Neural cell (in vitro differentiated cells): Measurements from ENCODE around the gene MYPOP. TPM values are rescaled to one million over a fixed set of nuclear protein-coding genes. Genes with fewer than 3 reads are reported as not detected.

Experiments used
- H2AFZ ChIP-seq: fragments of 200-600, 300-800 bp; sonication (generic), shearing (Covaris generic); 2 replicates; pipeline ENCODE4 v1.6.0; 2014; ENCODE audit warnings: low read depth, mild to moderate bottlenecking, antibody characterized with exemption, low read length, moderate library complexity
- H3F3A ChIP-seq: fragments of 200-600 bp; shearing (Covaris generic); 2 replicates; pipeline ENCODE4 v1.6.1; 2016; ENCODE audit warnings: mild to moderate bottlenecking, moderate library complexity, mixed read lengths, antibody characterized with exemption, low read length; ENCODE audit not compliant: insufficient read depth, poor library complexity, severe bottlenecking
- H3K27ac ChIP-seq: fragments of 200-600, 300-800 bp; sonication (generic), shearing (Covaris generic); 2 replicates; pipeline ENCODE4 v1.5.1; 2014; ENCODE audit warnings: mild to moderate bottlenecking, low read length, moderate library complexity
- H3K27me3 ChIP-seq: fragments of 300-800, 200-600 bp; sonication (generic), shearing (Covaris generic); 2 replicates; pipeline ENCODE4 v1.6.0; 2014; ENCODE audit warnings: mild to moderate bottlenecking, low read depth, low read length, moderate library complexity; ENCODE audit not compliant: insufficient read depth
- H3K36me3 ChIP-seq: fragments of 300-800, 200-600 bp; sonication (generic), shearing (Covaris generic); 2 replicates; pipeline ENCODE4 v1.5.1; 2014; ENCODE audit warnings: mild to moderate bottlenecking, antibody characterized with exemption, low read length, moderate library complexity; ENCODE audit not compliant: insufficient read depth
- H3K4me2 ChIP-seq: fragments of 300-800, 200-600 bp; sonication (generic), shearing (Covaris generic); 2 replicates; pipeline ENCODE4 v1.6.0; 2014; ENCODE audit warnings: mild to moderate bottlenecking, low read length
- H3K4me3 ChIP-seq: fragments of 300-800, 200-600 bp; sonication (generic), shearing (Covaris generic); 2 replicates; pipeline ENCODE4 v1.5.1; 2014; ENCODE audit warnings: mild to moderate bottlenecking, low read length, moderate library complexity
- H3K79me2 ChIP-seq: fragments of 200-600 bp; shearing (Covaris generic); replicated peaks from 2 replicates; pipeline ENCODE4 v1.6.0; 2014; ENCODE audit warnings: mild to moderate bottlenecking, low read length, moderate library complexity; ENCODE audit not compliant: insufficient read depth
- H3K9ac ChIP-seq: fragments of 300-800, 200-600 bp; sonication (generic), shearing (Covaris generic); 2 replicates; pipeline ENCODE4 v1.6.1; 2016; ENCODE audit warnings: mild to moderate bottlenecking, low read length, mixed read lengths
- H3K9me2 ChIP-seq: fragments of 200-600 bp; shearing (Covaris generic); 2 replicates; pipeline ENCODE4 v1.6.1; 2016; ENCODE audit warnings: mild to moderate bottlenecking, low read length, mixed read lengths; ENCODE audit not compliant: insufficient read depth
- H3K9me3 ChIP-seq: fragments of 200-600, 300-800 bp; sonication (generic), shearing (Covaris generic); 2 replicates; pipeline ENCODE4 v1.6.1; 2016; ENCODE audit warnings: mild to moderate bottlenecking, mixed run types, low read length, moderate library complexity, mixed read lengths
- H4K20me1 ChIP-seq: fragments of 200-600 bp; shearing (Covaris generic); 2 replicates; pipeline ENCODE4 v1.6.1; 2016; ENCODE audit warnings: mild to moderate bottlenecking, mixed run types; ENCODE audit not compliant: insufficient read depth
- CTCF ChIP-seq: fragments of 450-650 bp; IDR thresholded peaks from 2 replicates; pipeline ENCODE4 v1.5.1; 2014; ENCODE audit warnings: antibody characterized with exemption, mild to moderate bottlenecking, moderate library complexity; ENCODE audit not compliant: poor library complexity, severe bottlenecking
- EP300 ChIP-seq: fragments of 450-650 bp; conservative IDR thresholded peaks from 2 replicates; pipeline ENCODE4 v1.6.1; 2014; ENCODE audit warnings: antibody characterized with exemption, mild to moderate bottlenecking, moderate library complexity; ENCODE audit not compliant: poor library complexity, severe bottlenecking
- EZH2 ChIP-seq: fragments of 200-600, 300-800 bp; shearing (Covaris generic), sonication (generic); IDR thresholded peaks from 2 replicates; pipeline ENCODE4 v1.6.1; 2014; ENCODE audit warnings: antibody characterized with exemption, low read length, borderline replicate concordance, mild to moderate bottlenecking; ENCODE audit not compliant: insufficient read depth, poor library complexity, severe bottlenecking
- MXI1 ChIP-seq: fragments of 450-650 bp; conservative IDR thresholded peaks from 2 replicates; pipeline ENCODE4 v1.6.1; 2014; ENCODE audit warnings: antibody characterized with exemption, mild to moderate bottlenecking; ENCODE audit not compliant: poor library complexity, severe bottlenecking
- POLR2AphosphoS5 ChIP-seq: IDR thresholded peaks from 2 replicates; pipeline ENCODE4 v1.6.1; 2012
- RAD21 ChIP-seq: fragments of 450-650 bp; conservative IDR thresholded peaks from 2 replicates; pipeline ENCODE4 v1.6.1; 2014; ENCODE audit warnings: antibody characterized with exemption, mild to moderate bottlenecking, moderate library complexity
- REST ChIP-seq: IDR thresholded peaks from 2 replicates; pipeline ENCODE4 v1.6.1; 2012; ENCODE audit warnings: borderline replicate concordance
- SMC3 ChIP-seq: fragments of 450-650 bp; conservative IDR thresholded peaks from 2 replicates; pipeline ENCODE4 v1.6.1; 2014; ENCODE audit warnings: antibody characterized with exemption, mild to moderate bottlenecking, moderate library complexity; ENCODE audit not compliant: poor library complexity
- TAF1 ChIP-seq: IDR thresholded peaks from 2 replicates; pipeline ENCODE4 v1.6.1; 2012; ENCODE audit warnings: low read depth
- polyA plus RNA-seq: library from polyadenylated mRNA; depleted of rRNA; stranded (reverse); fragments of >200 nt; gene quantifications from 2 replicates; pipeline ENCODE4 v1.2.3, GENCODE V29; 2014

The MYPOP gene
- polyA plus RNA-seq, 1 donor from 2014 or later, result 0.90 TPM

DNA sequence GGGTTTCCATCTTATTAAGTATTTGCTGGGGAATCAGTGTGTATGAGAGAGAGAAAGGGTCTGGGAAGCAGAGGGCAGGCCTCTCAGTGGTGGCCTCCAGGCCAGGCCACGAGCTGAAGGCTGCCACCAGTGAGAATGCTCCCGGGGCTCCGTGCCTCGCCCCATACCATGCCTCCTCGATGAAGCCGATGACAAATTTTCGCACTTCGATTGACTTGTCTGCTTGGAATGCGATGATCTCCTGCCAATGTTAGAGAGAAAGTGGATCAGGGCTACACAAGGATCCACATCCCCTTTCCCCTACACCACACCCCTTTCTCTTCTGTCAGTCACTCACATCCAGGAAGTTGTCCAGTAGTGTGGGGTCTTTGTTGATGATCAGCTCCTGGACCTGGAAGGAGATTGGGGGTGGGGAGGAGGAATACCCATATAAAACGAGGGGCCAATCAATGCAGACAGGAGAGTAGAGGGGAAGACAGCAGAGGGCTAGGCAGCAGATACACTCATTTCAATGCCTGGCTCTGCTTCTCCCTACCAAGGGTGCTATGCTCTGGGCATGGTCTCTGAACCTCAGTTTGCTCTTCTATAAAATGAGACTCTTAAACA is 50.2 kb downstream of the MYPOP start:
- Histone ChIP-seq H3K79me2 (no peaks in the 10 kb centered on the region), H3K4me2 (no peak overlapping the region), H3F3A (no peaks in the 10 kb centered on the region), H3K9me3 (no peaks in the 10 kb centered on the region), H3K27ac (no peak overlapping the region), H2AFZ (no peak overlapping the region), H3K9ac (no peak overlapping the region), H4K20me1 (no peaks in the 10 kb centered on the region), H3K36me3 (peaks cover 6% of the 10 kb centered on the region), H3K9me2 (no peaks in the 10 kb centered on the region), H3K27me3 (no peaks in the 10 kb centered on the region), H3K4me3 (no peak overlapping the region)
- TF ChIP-seq RAD21, result no peak
- TF ChIP-seq MXI1, result no peak
- no peak for TF ChIP-seq POLR2AphosphoS5
- TF ChIP-seq CTCF, result no peak
- TF ChIP-seq EZH2, result no peak

DNA sequence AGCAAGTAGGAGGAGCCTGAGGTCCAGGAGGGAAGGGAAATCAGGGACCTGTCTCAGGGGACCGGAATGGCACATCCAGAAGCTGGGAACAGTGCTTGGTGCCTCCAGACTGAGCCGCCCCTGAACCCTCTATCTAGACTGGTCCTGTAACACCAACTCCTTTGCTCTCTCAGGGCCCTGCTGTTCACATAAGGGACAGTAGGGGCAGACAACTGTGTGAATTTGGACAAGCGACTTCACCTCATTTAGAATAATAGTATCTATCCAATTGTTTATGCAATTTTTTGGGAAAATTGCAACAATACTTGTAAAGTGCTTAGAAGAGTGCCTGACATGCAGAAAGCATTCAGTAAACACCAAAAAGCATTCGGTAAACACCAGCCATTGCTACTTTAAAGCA is 53.5 kb downstream of the MYPOP start:
- TF ChIP-seq EP300, result no peak
- TF ChIP-seq RAD21, result no peak
- TF ChIP-seq SMC3, result no peak
- TF ChIP-seq EZH2, result no peak
- TF ChIP-seq POLR2AphosphoS5, result no peak
- H3K9me3 ChIP-seq, result no peaks in the 10 kb centered on the region
- no peak overlapping the region for H3K9ac ChIP-seq
- H4K20me1 ChIP-seq, result no peaks in the 10 kb centered on the region
- no peak overlapping the region for H2AFZ ChIP-seq
- H3K36me3 ChIP-seq, result peaks cover 6% of the 10 kb centered on the region
- no peaks in the 10 kb centered on the region for H3K27me3 ChIP-seq
- no peaks in the 10 kb centered on the region for H3K9me2 ChIP-seq
- no peaks in the 10 kb centered on the region for H3K79me2 ChIP-seq
- H3K27ac ChIP-seq, result no peak overlapping the region
- H3K4me2 ChIP-seq, result no peak overlapping the region
- H3F3A ChIP-seq, result no peaks in the 10 kb centered on the region
- no peak overlapping the region for H3K4me3 ChIP-seq

DNA sequence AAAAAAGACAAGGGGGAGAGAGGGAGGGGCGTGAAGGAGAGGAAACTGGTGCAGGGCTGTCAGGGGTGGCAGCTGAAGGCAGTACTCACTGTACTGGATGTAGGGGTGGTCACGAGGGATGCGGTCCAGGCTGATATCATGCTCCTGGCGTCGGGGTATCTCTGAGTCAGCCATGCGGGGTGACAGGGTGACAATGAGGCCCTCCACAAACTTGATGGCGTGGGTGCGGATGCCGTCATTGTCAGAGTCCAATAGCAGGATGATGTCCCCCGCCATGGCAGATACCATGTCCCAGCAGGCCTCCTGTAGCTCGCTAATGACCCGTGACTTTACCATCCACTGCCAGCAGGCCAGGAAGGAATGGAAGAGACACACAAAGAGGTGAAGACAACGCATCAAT is 54.8 kb downstream of the MYPOP start:
- H3K9me3 ChIP-seq, result no peaks in the 10 kb centered on the region
- peaks cover 6% of the 10 kb centered on the region for H3K36me3 ChIP-seq
- H2AFZ ChIP-seq, result no peak overlapping the region
- H3K27me3 ChIP-seq, result no peaks in the 10 kb centered on the region
- no peak overlapping the region for H3K4me3 ChIP-seq
- H3K9ac ChIP-seq, result no peak overlapping the region
- H3K4me2 ChIP-seq, result no peak overlapping the region
- no peak overlapping the region for H3K27ac ChIP-seq
- H3K79me2 ChIP-seq, result no peaks in the 10 kb centered on the region
- TF ChIP-seq EZH2 (no peak), REST (no peak), POLR2AphosphoS5 (no peak), SMC3 (no peak), TAF1 (no peak), EP300 (no peak), CTCF (no peak), RAD21 (no peak), MXI1 (no peak)
- H3K9me2 ChIP-seq, result no peaks in the 10 kb centered on the region
- no peaks in the 10 kb centered on the region for H4K20me1 ChIP-seq
- H3F3A ChIP-seq, result no peaks in the 10 kb centered on the region
